GM23248 (cell line): ENCODE results near the gene ZNF93. TPM values are rescaled to one million over a fixed set of nuclear protein-coding genes. Genes with fewer than 3 reads are reported as not detected.
"Not testable (repeated sequence)": the region's sequence is repeated elsewhere in the genome, so short reads cannot be mapped to it uniquely, and the experiment has no call there.

Source experiments
- DNase-seq: peaks from one replicate; pipeline ENCODE4 v3.0.0-alpha.2; 2015
- H2AFZ ChIP-seq: fragments of 200-600 bp; sonication (generic); 2 replicates; pipeline ENCODE4 v1.6.1; 2016; ENCODE audit warnings: antibody characterized with exemption
- H3F3A ChIP-seq: fragments of 200-600 bp; sonication (generic); 2 replicates; pipeline ENCODE4 v1.6.1; 2016; ENCODE audit warnings: mild to moderate bottlenecking, antibody characterized with exemption, mixed run types; ENCODE audit not compliant: insufficient read depth
- H3K27ac ChIP-seq: fragments of 200-600 bp; sonication (generic); 2 replicates; pipeline ENCODE4 v1.5.1; 2016; ENCODE audit warnings: mild to moderate bottlenecking
- H3K27me3 ChIP-seq: fragments of 200-600 bp; sonication (generic); replicated peaks from 2 replicates; pipeline ENCODE4 v1.6.1; 2016; ENCODE audit warnings: mild to moderate bottlenecking; ENCODE audit not compliant: insufficient read depth
- H3K36me3 ChIP-seq: fragments of 200-600 bp; sonication (generic); 2 replicates; pipeline ENCODE4 v1.6.1; 2016; ENCODE audit warnings: low read depth, mild to moderate bottlenecking
- H3K4me1 ChIP-seq: fragments of 200-600 bp; sonication (generic); 2 replicates; pipeline ENCODE4 v1.6.1; 2016; ENCODE audit warnings: mild to moderate bottlenecking; ENCODE audit not compliant: insufficient read depth
- H3K4me2 ChIP-seq: fragments of 200-600 bp; sonication (generic); one replicate; pipeline ENCODE4 v1.6.1; 2016; ENCODE audit warnings: mild to moderate bottlenecking; ENCODE audit not compliant: unreplicated experiment
- H3K4me3 ChIP-seq: fragments of 200-600 bp; sonication (generic); 2 replicates; pipeline ENCODE4 v1.5.1; 2016; ENCODE audit warnings: mild to moderate bottlenecking
- H3K79me2 ChIP-seq: fragments of 200-600 bp; sonication (generic); 2 replicates; pipeline ENCODE4 v1.6.1; 2016; ENCODE audit warnings: mild to moderate bottlenecking; ENCODE audit not compliant: insufficient read depth
- H3K9ac ChIP-seq: fragments of 200-600 bp; sonication (generic); 2 replicates; pipeline ENCODE4 v1.6.1; 2016; ENCODE audit warnings: mild to moderate bottlenecking
- H3K9me2 ChIP-seq: fragments of 200-600 bp; sonication (generic); 2 replicates; pipeline ENCODE4 v1.6.1; 2016; ENCODE audit warnings: mixed run types, mild to moderate bottlenecking, moderate library complexity; ENCODE audit not compliant: insufficient read depth
- H3K9me3 ChIP-seq: fragments of 200-600 bp; sonication (generic); one replicate; pipeline ENCODE4 v1.6.1; 2017; ENCODE audit warnings: low read depth
- H4K20me1 ChIP-seq: fragments of 200-600 bp; sonication (generic); 2 replicates; pipeline ENCODE4 v1.6.0; 2016; ENCODE audit not compliant: insufficient read depth
- EZH2 ChIP-seq: fragments of 200-600 bp; sonication (generic); IDR thresholded peaks from 2 replicates; pipeline ENCODE4 v1.6.1; 2018; ENCODE audit warnings: antibody characterized with exemption, mild to moderate bottlenecking; ENCODE audit not compliant: insufficient read depth, poor library complexity, severe bottlenecking
- EZH2phosphoT487 ChIP-seq: fragments of 200-600 bp; sonication (generic); IDR thresholded peaks from 2 replicates; pipeline ENCODE4 v1.6.1; 2018; ENCODE audit warnings: antibody characterized with exemption, moderate library complexity, mild to moderate bottlenecking, low read depth; ENCODE audit not compliant: insufficient read depth
- WGBS, 2 experiments: methylation state at CpG; one replicate each; pipeline ENCODE4 v1.1.6; 2015 to 2017; ENCODE audit warnings: low lambda C conversion rate in 2 of 2, low coverage in 1 of 2; ENCODE audit errors: missing lambda C conversion rate in 2 of 2; 5-methylcytosine and 5-hydroxymethylcytosine counted together
- in situ Hi-C: fragments of 300-500 bp; cut with MboI; formaldehyde crosslinking; loops from 2 replicates; pipeline ENCODE4 v1.15.0; 2020
- polyA plus RNA-seq: library from polyadenylated mRNA; unstranded; fragments of >200 nt; fragmentation: Nextera tagmentation; extraction: Ambion mirVana; gene quantifications from 2 replicates; pipeline ENCODE4 v1.2.1, GENCODE V29; 2016
- total RNA-seq: library from RNA; depleted of rRNA; stranded (reverse); fragments of >200 nt; shearing (Covaris generic); gene quantifications from 2 replicates; pipeline ENCODE4 v1.2.3, GENCODE V29; 2014

Gene ZNF93
- total and polyA plus RNA-seq, 2 experiments from 2014 or later: 4.5 to 5.0 TPM

DNA sequence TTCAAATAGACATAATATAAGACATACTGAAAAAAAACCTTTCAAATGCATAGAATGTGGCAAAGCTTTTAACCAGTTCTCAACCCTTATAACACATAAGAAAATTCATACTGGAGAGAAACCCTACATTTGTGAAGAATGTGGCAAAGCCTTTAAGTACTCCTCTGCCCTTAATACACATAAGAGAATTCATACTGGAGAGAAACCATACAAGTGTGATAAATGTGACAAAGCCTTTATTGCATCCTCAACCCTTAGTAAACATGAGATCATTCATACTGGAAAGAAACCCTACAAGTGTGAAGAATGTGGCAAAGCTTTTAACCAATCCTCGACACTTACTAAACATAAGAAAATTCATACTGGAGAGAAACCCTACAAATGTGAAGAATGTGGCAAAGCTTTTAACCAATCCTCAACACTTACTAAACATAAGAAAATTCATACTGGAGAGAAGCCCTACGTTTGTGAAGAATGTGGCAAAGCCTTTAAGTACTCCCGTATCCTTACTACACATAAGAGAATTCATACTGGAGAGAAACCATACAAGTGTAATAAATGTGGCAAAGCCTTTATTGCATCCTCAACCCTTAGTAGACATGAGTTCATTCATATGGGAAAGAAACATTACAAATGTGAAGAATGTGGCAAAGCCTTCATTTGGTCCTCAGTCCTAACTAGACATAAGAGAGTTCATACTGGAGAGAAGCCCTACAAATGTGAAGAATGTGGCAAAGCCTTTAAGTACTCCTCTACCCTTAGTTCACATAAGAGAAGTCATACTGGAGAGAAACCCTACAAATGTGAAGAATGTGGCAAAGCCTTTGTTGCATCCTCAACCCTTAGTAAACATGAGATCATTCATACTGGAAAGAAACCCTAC is 32.9 kb downstream of the ZNF93 start:
- WGBS, 2 experiments: 94 to 98% methylated on average over 3 of the region's 3 CpGs
- peaks cover 29% of the 10 kb centered on the region for H3K9me3 ChIP-seq
- in situ Hi-C loops: loop anchor here (25.0 kb wide), 1 partner anchor 396 kb away; the partner anchor contains the start of genes CILP2 and YJEFN3

DNA sequence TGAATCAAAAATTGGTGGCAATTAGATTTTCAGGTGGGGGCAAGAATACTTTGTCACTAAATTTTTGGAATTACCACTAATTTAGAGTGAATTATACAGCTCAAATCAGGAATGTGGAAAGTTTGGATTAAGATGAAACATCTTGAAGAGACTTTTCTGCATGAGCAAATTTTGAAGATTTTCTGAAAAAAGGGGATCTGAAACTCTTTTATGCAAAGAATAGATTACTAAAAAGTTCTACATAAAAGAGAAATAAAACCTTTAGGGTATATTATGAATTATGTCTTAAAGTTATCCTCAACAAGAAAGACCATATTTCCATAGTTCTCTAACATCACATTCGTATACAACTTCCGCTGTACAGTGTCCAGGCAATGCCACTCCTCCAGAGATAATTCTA is 36.7 kb downstream of the ZNF93 start:
- in situ Hi-C loops: loop anchor here (25.0 kb wide), 1 partner anchor 400 kb away; the partner anchor contains the start of genes CILP2 and YJEFN3
- H3K4me3 ChIP-seq: no peak overlapping the region
- no peaks in the 10 kb centered on the region for H3K79me2 ChIP-seq
- 98% methylated on average over 2 of the region's 2 CpGs for WGBS, 2 experiments
- H4K20me1 ChIP-seq: no peaks in the 10 kb centered on the region
- H3K36me3 ChIP-seq: peaks cover 26% of the 10 kb centered on the region
- H3K9me2 ChIP-seq: no peaks in the 10 kb centered on the region
- H3K4me2 ChIP-seq: no peak overlapping the region
- H3K9me3 ChIP-seq: peaks cover 26% of the 10 kb centered on the region
- H3F3A ChIP-seq: no peaks in the 10 kb centered on the region
- no peak overlapping the region for H2AFZ ChIP-seq
- DNase-seq: no peak
- H3K27ac ChIP-seq: no peak overlapping the region
- no peak overlapping the region for H3K9ac ChIP-seq
- H3K27me3 ChIP-seq: no peaks in the 10 kb centered on the region
- H3K4me1 ChIP-seq: no peaks in the 10 kb centered on the region
- TF ChIP-seq EZH2phosphoT487 (no peak), EZH2 (no peak)

More for the DNA sequence above, 32.9 kb downstream of the ZNF93 start:
- H3K27ac ChIP-seq, H3K9ac ChIP-seq, H3F3A ChIP-seq, H3K27me3 ChIP-seq, H3K4me2 ChIP-seq, H2AFZ ChIP-seq, H4K20me1 ChIP-seq, H3K4me1 ChIP-seq, H3K79me2 ChIP-seq, H3K9me2 ChIP-seq, DNase-seq: not testable (repeated sequence)
- peaks cover 47% of the 10 kb centered on the region for H3K36me3 ChIP-seq
- H3K4me3 ChIP-seq: peak overlapping the region; percentile 7; the same call in 1 of the 2 replicates

DNA sequence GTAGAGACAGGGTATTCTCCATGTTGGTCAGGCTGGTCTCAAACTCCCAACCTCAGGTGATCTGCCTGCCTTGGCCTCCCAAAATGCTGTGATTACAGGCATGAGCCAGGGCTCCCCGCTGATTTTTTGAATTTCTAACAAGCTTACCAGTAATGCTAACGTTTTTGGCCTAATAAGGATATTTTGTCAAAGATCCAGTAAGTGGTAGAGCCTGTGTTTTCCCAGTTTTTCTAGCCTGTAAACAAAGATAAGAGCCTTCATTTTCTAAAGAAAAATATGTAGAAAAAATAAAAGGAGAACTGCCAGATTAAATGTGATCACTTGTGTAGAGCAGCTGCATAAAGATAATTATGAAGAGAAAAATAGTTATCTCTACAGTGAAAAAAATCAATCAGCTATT is 37.7 kb downstream of the ZNF93 start:
- Histone ChIP-seq H4K20me1 (no peaks in the 10 kb centered on the region), H3K9me2 (no peaks in the 10 kb centered on the region), H3K27me3 (no peaks in the 10 kb centered on the region), H3K9me3 (peaks cover 18% of the 10 kb centered on the region), H3K79me2 (no peaks in the 10 kb centered on the region), H3K9ac (no peak overlapping the region), H2AFZ (no peak overlapping the region), H3K4me2 (no peak overlapping the region), H3K36me3 (peaks cover 15% of the 10 kb centered on the region), H3K27ac (no peak overlapping the region), H3F3A (no peaks in the 10 kb centered on the region), H3K4me3 (no peak overlapping the region), H3K4me1 (no peaks in the 10 kb centered on the region)
- DNase-seq: no peak
- TF ChIP-seq EZH2phosphoT487: no peak
- in situ Hi-C loops: loop anchor here (25.0 kb wide), 1 partner anchor 401 kb away; the partner anchor contains the start of genes CILP2 and YJEFN3
- WGBS, 2 experiments: 47 to 49% methylated on average over 2 of the region's 2 CpGs

DNA sequence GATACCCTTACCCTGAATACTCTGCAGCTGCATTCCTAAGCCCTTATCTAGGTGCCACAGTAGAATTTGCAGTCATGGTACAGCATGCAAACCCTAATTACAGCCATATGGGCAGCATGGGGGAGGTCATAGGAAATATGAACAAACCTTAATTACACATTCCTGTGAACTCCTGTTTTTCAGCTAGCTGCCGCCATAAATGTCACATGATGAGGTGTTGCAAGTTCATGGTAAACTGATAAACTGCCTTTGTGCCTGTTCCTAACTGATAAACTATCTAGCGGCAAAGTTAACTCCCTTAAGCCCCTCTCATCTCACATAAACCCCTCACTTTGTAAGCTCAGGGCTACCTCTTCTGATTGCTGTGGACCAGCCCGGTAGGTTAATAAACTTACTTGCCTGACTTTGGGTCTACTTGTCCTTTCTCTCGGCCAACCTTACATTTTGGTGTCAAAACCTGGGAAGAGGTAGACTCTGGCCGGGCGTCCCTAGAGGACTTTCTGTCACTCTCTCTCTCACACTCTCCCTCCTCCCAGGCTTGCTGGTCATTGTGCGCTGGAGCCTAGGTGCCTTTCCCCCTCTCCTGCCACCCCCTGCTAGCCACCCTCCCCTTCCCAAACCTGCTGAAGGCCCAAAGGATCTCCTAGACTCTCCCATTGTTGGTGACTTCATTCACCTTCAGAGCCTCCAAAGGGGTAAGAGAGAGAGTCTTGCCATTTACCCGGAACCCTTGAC is 43.3 kb downstream of the ZNF93 start:
- Histone ChIP-seq H3K9ac (no peak overlapping the region), H3K27me3 (no peaks in the 10 kb centered on the region), H3K27ac (no peak overlapping the region), H3K36me3 (no peaks in the 10 kb centered on the region), H3K9me2 (no peaks in the 10 kb centered on the region), H2AFZ (no peak overlapping the region), H3K9me3 (no peaks in the 10 kb centered on the region), H3F3A (no peaks in the 10 kb centered on the region), H3K4me1 (no peaks in the 10 kb centered on the region), H3K79me2 (no peaks in the 10 kb centered on the region), H3K4me3 (no peak overlapping the region), H4K20me1 (no peaks in the 10 kb centered on the region), H3K4me2 (no peak overlapping the region)
- TF ChIP-seq EZH2phosphoT487 (no peak), EZH2 (no peak)
- WGBS, 2 experiments: 31 to 47% methylated on average over 8 of the region's 8 CpGs
- no peak for DNase-seq
- in situ Hi-C loops: loop anchor here (25.0 kb wide), 1 partner anchor 407 kb away; the partner anchor contains the start of genes CILP2 and YJEFN3
